Measurements from ENCODE around the gene GADD45G.

GRCh38 chr9:89655056-89655989, 50.5 kb downstream of the GADD45G start:
- TF ChIP-seq, protein P1, sequence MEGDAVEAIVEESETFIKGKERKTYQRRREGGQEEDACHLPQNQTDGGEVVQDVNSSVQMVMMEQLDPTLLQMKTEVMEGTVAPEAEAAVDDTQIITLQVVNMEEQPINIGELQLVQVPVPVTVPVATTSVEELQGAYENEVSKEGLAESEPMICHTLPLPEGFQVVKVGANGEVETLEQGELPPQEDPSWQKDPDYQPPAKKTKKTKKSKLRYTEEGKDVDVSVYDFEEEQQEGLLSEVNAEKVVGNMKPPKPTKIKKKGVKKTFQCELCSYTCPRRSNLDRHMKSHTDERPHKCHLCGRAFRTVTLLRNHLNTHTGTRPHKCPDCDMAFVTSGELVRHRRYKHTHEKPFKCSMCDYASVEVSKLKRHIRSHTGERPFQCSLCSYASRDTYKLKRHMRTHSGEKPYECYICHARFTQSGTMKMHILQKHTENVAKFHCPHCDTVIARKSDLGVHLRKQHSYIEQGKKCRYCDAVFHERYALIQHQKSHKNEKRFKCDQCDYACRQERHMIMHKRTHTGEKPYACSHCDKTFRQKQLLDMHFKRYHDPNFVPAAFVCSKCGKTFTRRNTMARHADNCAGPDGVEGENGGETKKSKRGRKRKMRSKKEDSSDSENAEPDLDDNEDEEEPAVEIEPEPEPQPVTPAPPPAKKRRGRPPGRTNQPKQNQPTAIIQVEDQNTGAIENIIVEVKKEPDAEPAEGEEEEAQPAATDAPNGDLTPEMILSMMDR (IDR thresholded peaks at IDR 0.05), result no peak
- no peak for TF ChIP-seq POLR2A (IDR thresholded peaks at IDR 0.05)

All from thyroid gland (tissue), 4 donors.